Stomach (tissue), 9 donors: ENCODE measurements around the gene MUC5B. TPM values are rescaled to one million over a fixed set of nuclear protein-coding genes. Genes with fewer than 3 reads are reported as not detected.

Experiments
- DNase-seq, 2 donors: peaks; one replicate each; pipeline versions ENCODE4 v3.0.0 to v3.0.0-alpha.2; 2013 to 2019
- H3K27ac ChIP-seq, 5 donors: fragments of 200-600 bp in 4 of 5; sonication (generic) in 4 of 5; one replicate each; pipeline ENCODE4 v1.5.1; 2013 to 2019; ENCODE audit warnings: mild to moderate bottlenecking in 1 of 5, moderate library complexity in 1 of 5
- H3K27me3 ChIP-seq, 3 donors: fragments of 200-600 bp; sonication (generic); one replicate each; pipeline ENCODE4 v1.5.1; 2017 to 2019; ENCODE audit warnings: mixed run types in 1 of 3
- H3K36me3 ChIP-seq, 4 donors: fragments of 200-600 bp; sonication (generic); 1 replicate in 3 of 4; 2 replicates in 1 of 4; pipeline ENCODE4 v1.5.1; 2016 to 2019
- H3K4me1 ChIP-seq, 4 donors: fragments of 200-600 bp; sonication (generic); one replicate each; pipeline ENCODE4 v1.5.1; 2016 to 2019
- H3K4me3 ChIP-seq, 4 donors: fragments of 200-600 bp; sonication (generic) in 3 of 4; one replicate each; pipeline ENCODE4 v1.5.1; 2016 to 2019; ENCODE audit warnings: mild to moderate bottlenecking in 1 of 4
- H3K9me3 ChIP-seq, 4 donors: fragments of 200-600 bp; sonication (generic); one replicate each; pipeline ENCODE4 v1.5.1; 2016 to 2019
- CTCF ChIP-seq, 7 experiments: fragments of 450-650 bp in 4 of 7; fragments of 200-600 bp in 3 of 7; sonication (generic) in 3 of 7; IDR thresholded peaks; one replicate each; pipeline ENCODE4 v1.5.1; 2016 to 2019; ENCODE audit warnings: antibody characterized with exemption in 7 of 7, control low read depth in 2 of 7, mild to moderate bottlenecking in 1 of 7
- EP300 ChIP-seq: sonication (generic); formaldehyde crosslinking; IDR thresholded peaks from one replicate; pipeline ENCODE4 v1.6.1; 2017; ENCODE audit warnings: antibody characterized with exemption
- POLR2A ChIP-seq, 4 donors: fragments of 450-650 bp; IDR thresholded peaks; one replicate each; pipeline ENCODE4 v1.6.1; 2016; ENCODE audit warnings: antibody characterized with exemption in 4 of 4, control low read depth in 2 of 4, mild to moderate bottlenecking in 1 of 4, moderate library complexity in 1 of 4
- POLR2AphosphoS5 ChIP-seq, 3 donors: sonication (generic); formaldehyde crosslinking; IDR thresholded peaks; one replicate each; pipeline ENCODE4 v1.6.1; 2016; ENCODE audit warnings: antibody characterized with exemption in 3 of 3
- WGBS, 5 donors: extraction: QIAGEN DNeasy Blood & Tissue Kit in 3 of 5; methylation state at CpG; one replicate each; pipeline versions ENCODE4 v1.1.5 to v1.1.7; 2013 to 2018; 5-methylcytosine and 5-hydroxymethylcytosine counted together
- intact Hi-C: fragments of 100-400 bp; cut with DNase I; formaldehyde crosslinking; loops from one replicate; pipeline ENCODE4 v1.15.1; 2023; ENCODE audit warnings: low total_unique reads
- polyA plus RNA-seq, 3 donors: library from polyadenylated mRNA; stranded (reverse); fragments of 200-250 nt; gene quantifications; one replicate each; pipeline ENCODE4 v1.2.3, GENCODE V29; 2013
- total RNA-seq, 5 donors: library from RNA; depleted of rRNA; stranded (reverse); fragments of >200 nt; gene quantifications; one replicate each; pipeline versions ENCODE4 v1.1.0 to v1.2.3, GENCODE V29; 2014 to 2016
- donor health status: healthy with polysubstance abuse.
- donor health status: Bipolar disorder and iron deficiency.
- donor health status: healthy.

MUC5B gene
- total and polyA plus RNA-seq, 8 donors = under 0.01 to 516 (median 6.6) TPM

- H3K36me3 ChIP-seq = peaks cover 0 to 25% (median 10%) of the 10 kb centered on the region in 4 donors
- H3K27ac ChIP-seq = peak overlapping the region in 2 of 5 donors; percentile 9 to 38
- no peak overlapping the region for H3K4me3 ChIP-seq
- intact Hi-C loops = no loop called here
- peaks cover 0 to 26% (median 14%) of the 10 kb centered on the region in 4 donors for H3K4me1 ChIP-seq
- TF ChIP-seq EP300 = no peak
- TF ChIP-seq POLR2AphosphoS5 (IDR thresholded peaks at IDR 0.05) = peak in 1 of 3 donors; percentile 4
- DNase-seq = peak in 1 of 2 donors; percentile 28
- H3K27me3 ChIP-seq = peaks cover 0 to 85% (median 11%) of the 10 kb centered on the region in 3 donors
- H3K9me3 ChIP-seq = no peaks in the 10 kb centered on the region
- WGBS, 5 donors = 38 to 52% (median 45%) methylated on average over 10 to 30 of the region's 30 CpGs
Measured at GRCh38 chr11:1203505-1204271, 19.2 kb upstream of the MUC5B start.

DNA sequence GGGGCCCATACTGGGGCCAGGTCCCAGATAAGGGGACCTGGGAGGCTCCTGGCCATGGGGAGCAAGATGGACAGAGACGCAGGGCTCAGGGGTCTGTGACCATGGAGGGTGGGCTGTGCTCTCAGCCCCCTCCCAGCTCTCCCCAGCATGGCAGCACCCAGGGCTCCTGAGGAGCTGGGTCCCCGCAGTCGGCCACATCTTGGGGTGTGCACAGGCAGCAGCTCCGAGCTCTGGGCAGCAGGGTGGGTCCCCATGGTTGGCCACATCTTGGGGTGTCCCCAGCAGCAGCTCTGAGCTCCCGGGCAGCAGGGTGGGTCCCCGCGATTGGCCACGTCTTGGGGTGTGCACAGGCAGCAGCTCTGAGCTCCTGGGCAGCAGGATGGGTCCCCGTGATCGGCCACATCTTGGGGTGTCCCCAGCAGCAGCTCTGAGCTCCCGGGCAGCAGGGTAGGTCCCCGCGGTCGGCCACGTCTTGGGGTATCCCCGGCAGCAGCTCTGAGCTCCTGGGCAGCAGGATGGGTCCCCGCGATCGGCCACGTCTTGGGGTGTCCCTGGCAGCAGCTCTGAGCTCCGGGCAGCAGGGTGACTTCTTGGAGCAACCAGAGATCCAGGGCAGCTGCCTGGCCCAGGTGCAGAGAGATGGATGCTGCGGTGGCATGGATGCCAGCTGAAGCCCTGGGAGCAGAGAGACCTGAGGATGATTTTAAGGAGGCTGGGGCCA lies 18.3 kb upstream of the MUC5B start:
- Histone ChIP-seq H3K27ac (no peak overlapping the region), H3K4me1 (peaks cover 0 to 26% (median 11%) of the 10 kb centered on the region in 4 donors), H3K4me3 (no peak overlapping the region), H3K27me3 (peaks cover 0 to 80% (median 11%) of the 10 kb centered on the region in 3 donors), H3K9me3 (peaks cover 0 to 2% (median 0%) of the 10 kb centered on the region in 4 donors), H3K36me3 (peaks cover 0 to 17% (median 6%) of the 10 kb centered on the region in 4 donors)
- DNase-seq = no peak
- WGBS, 5 donors = 81 to 89% (median 85%) methylated on average over 9 to 22 of the region's 22 CpGs
- TF ChIP-seq CTCF (IDR thresholded peaks at IDR 0.05) (no peak), POLR2AphosphoS5 (IDR thresholded peaks at IDR 0.05) (no peak)
- intact Hi-C loops = no loop called here

DNA sequence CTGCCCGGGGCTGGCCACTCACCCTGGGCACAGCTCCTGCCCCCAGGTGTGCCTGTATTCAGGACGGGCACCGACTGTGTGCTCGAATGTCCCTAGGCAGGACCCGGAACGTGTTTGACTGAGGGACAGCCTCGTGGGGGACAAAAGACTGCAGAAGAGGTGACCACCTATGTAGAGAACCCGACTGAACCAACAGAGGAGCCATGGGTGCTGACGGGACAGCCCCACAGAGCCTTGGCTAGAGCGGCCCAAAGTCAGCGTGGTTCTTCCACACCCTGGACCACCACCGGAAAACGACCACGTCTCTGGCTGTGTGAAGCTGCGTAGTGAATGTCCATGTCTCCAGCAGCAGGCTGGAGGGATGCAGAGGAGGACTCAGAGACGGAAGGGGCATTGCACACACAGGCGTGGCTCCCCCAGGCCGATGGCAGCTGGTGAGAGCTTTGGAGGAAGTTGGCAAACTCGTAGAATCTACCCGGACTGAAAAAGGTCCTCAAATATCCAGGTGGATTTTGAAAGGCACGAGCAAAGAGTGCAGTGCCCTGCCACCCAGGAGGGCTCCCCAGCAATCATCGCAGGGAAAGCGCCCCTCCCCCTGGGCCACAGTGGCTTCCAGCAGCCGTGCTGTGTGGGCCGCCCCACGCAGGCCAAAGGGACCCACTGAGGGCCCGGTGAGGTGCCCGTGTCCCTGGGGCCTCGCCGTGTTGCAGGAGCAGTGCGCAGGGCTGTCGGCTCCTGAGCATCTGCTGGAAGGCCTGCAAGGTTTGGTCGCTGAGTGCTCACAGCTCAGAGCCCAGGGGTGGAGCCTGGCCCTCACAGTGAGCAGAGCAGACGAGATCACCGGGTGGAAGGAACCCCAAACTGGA lies 17.5 kb upstream of the MUC5B start:
- TF ChIP-seq CTCF (IDR thresholded peaks at IDR 0.05) (no peak), POLR2AphosphoS5 (IDR thresholded peaks at IDR 0.05) (no peak), EP300 (no peak), POLR2A (IDR thresholded peaks at IDR 0.05) (no peak)
- H3K4me1 ChIP-seq = peaks cover 0 to 26% (median 10%) of the 10 kb centered on the region in 4 donors
- H3K9me3 ChIP-seq = peaks cover 0 to 10% (median 8%) of the 10 kb centered on the region in 4 donors
- no peak overlapping the region for H3K4me3 ChIP-seq
- intact Hi-C loops = no loop called here
- WGBS, 5 donors = 67 to 75% (median 70%) methylated on average over 17 to 35 of the region's 35 CpGs
- peaks cover 0 to 72% (median 11%) of the 10 kb centered on the region in 3 donors for H3K27me3 ChIP-seq
- peaks cover 0 to 8% (median 2%) of the 10 kb centered on the region in 4 donors for H3K36me3 ChIP-seq
- H3K27ac ChIP-seq = no peak overlapping the region
- DNase-seq = no peak

- peaks cover 0 to 16% (median 14%) of the 10 kb centered on the region in 4 donors for H3K9me3 ChIP-seq
- DNase-seq = no peak
- H3K27ac ChIP-seq = no peak overlapping the region
- H3K36me3 ChIP-seq = peaks cover 0 to 2% (median 0%) of the 10 kb centered on the region in 4 donors
- H3K4me3 ChIP-seq = no peak overlapping the region
- no peak for TF ChIP-seq POLR2A (IDR thresholded peaks at IDR 0.05)
- TF ChIP-seq EP300 = no peak
- TF ChIP-seq POLR2AphosphoS5 (IDR thresholded peaks at IDR 0.05) = no peak
- TF ChIP-seq CTCF (IDR thresholded peaks at IDR 0.05) = no peak
- intact Hi-C loops = no loop called here
- peaks cover 0 to 68% (median 11%) of the 10 kb centered on the region in 3 donors for H3K27me3 ChIP-seq
- H3K4me1 ChIP-seq = peaks cover 0 to 26% (median 10%) of the 10 kb centered on the region in 4 donors
- WGBS, 5 donors = 88 to 96% (median 94%) methylated on average over 8 of the region's 8 CpGs
Measured at GRCh38 chr11:1205987-1206331, 16.9 kb upstream of the MUC5B start.
